ENCODE data around the gene MRPL30. TPM values are rescaled to one million over a fixed set of nuclear protein-coding genes. Genes with fewer than 3 reads are reported as not detected.

Gene MRPL30
- 28.8 and 31.7 TPM in 2 replicates for total RNA-seq

DNA sequence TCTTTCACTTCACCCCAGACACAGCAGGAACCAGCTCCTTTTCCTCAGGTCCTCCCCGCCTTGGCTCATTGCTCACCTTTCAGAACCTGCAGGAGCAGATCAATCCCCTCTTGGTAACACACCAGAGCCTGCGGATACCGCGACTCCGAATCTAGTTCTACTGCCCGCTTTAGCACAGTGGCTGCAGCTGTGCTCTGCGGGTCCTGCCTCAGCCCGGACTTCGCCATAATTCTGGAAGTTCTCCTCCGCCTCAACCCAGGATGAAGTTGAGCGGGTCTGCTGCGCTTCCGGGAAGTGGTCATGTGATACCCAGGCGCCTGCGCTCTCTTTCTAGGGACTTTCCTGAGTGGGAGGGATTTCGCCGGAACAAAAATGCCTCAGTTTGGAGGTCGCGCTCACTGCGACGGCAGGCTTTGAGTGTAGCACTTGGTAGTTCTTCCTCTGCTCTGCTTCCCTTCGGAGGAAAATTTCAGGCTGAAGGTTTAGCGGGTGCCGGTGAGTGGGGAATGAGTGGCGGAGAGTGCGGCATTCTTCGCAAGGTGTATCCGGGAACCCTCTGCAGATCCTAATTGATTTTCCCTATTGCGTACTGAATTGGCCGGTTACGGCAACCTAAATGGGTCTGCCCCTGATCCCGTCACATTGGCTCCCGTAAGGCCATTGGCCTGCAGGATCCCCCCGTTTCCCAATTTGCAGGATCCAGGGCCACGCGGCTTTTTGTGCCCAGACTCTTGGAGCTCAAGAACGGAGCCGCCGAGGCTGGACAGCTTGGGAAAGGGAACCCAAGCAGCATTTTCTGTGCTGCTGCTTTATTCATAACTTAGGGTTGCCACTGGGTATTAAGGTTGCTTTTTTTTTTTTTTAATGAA is at the start of gene MRPL30, which contains the start of gene MITD1:
MRPL30 (plus strand) TSS at position 430 of the 869 bp plus-strand sequence. CDS start 5,020 bp downstream, outside the sequence.
MITD1 (minus strand) TSS at position 304 of the 869 bp plus-strand sequence; CDS start at position 227, 77 bp downstream.

GRCh38 chr2:99141110-99142108 is 39.6 kb upstream of the MRPL30 start, which contains the start of gene C2orf15:
C2orf15 (plus strand) TSS chr2:99141707; CDS start chr2:99150559, 8,852 bp downstream.

GRCh38 chr2:99154643-99155536 is 26.1 kb upstream of the MRPL30 start, which contains the start of the genes LIPT1 and TSGA10:
LIPT1 (plus strand) TSS chr2:99154967; CDS start chr2:99161958, 6,991 bp downstream.
TSGA10 (minus strand) TSS chr2:99154942; CDS start chr2:99109439, 45,503 bp downstream.

Other genes starting within 250 kb of the MRPL30 start
- 12.0 and 13.3 TPM in 2 replicates for gene CRACDL, start 245.0 kb upstream of the MRPL30 start, total RNA-seq
- not detected in 2 replicates for gene C2orf15, start 39.5 kb upstream of the MRPL30 start, total RNA-seq
- gene TSGA10, start 26.2 kb upstream of the MRPL30 start, total RNA-seq = 0.93 and 1.6 TPM in 2 replicates
- gene LIPT1, start 26.2 kb upstream of the MRPL30 start, total RNA-seq = 4.7 and 8.5 TPM in 2 replicates
- 37.5 and 40.0 TPM in 2 replicates for gene MITD1, start 126 bp upstream of the MRPL30 start, total RNA-seq
- not detected in 2 replicates for gene LYG2, start 74.5 kb downstream of the MRPL30 start, total RNA-seq
- not detected in 2 replicates for gene LYG1, start 120.0 kb downstream of the MRPL30 start, total RNA-seq
- gene TXNDC9, start 155.1 kb downstream of the MRPL30 start, total RNA-seq = 76.9 and 93.3 TPM in 2 replicates
- 19.1 and 19.3 TPM in 2 replicates for gene EIF5B, start 156.2 kb downstream of the MRPL30 start, total RNA-seq

Measured in mammary microvascular endothelial cell (primary cell).